ENCODE data around the gene TGM6. TPM values are rescaled to one million over a fixed set of nuclear protein-coding genes. Genes with fewer than 3 reads are reported as not detected.

The TGM6 gene
- polyA plus RNA-seq, 3 donors: not detected

- Histone ChIP-seq H3K4me3 (replicated peaks in 1 of 3; ENCODE audit: low read depth in 2 of 3, low read length in 3 of 3) (no peak overlapping the region), H3K27me3 (ENCODE audit: control insufficient read depth in 2 of 2, insufficient read depth in 2 of 2, low read length in 2 of 2) (no peaks in the 10 kb centered on the region), H3K9me3 (replicated peaks in 1 of 2; ENCODE audit: control insufficient read depth in 1 of 2, insufficient read depth in 1 of 2, low read length in 2 of 2) (no peaks in the 10 kb centered on the region), H4K20me1 (ENCODE audit: insufficient read depth, low read length) (no peaks in the 10 kb centered on the region), H3K79me2 (ENCODE audit: insufficient read depth, low read length) (no peaks in the 10 kb centered on the region), H3K4me1 (ENCODE audit: control insufficient read depth in 1 of 2, insufficient read depth in 2 of 2, low read length in 2 of 2) (peaks cover 8 to 10% of the 10 kb centered on the region in 2 donors), H3K27ac (ENCODE audit: low read depth in 1 of 2, low read length in 2 of 2) (no peak overlapping the region), H3K4me2 (replicated peaks; ENCODE audit: extremely low read depth, low read length, poor library complexity, severe bottlenecking) (no peak overlapping the region), H3K36me3 (replicated peaks in 1 of 2; ENCODE audit: control insufficient read depth in 1 of 2, insufficient read depth in 2 of 2, low read length in 2 of 2) (no peaks in the 10 kb centered on the region), H3K9ac (ENCODE audit: insufficient read depth, low read length, poor library complexity, severe bottlenecking) (no peak overlapping the region), H2AFZ (ENCODE audit: insufficient read depth, low read depth, low read length, poor library complexity, severe bottlenecking) (no peak overlapping the region)
- 100% methylated on average over 3 of the region's 6 CpGs for WGBS (ENCODE audit: insufficient coverage)
- TF ChIP-seq, protein P1, sequence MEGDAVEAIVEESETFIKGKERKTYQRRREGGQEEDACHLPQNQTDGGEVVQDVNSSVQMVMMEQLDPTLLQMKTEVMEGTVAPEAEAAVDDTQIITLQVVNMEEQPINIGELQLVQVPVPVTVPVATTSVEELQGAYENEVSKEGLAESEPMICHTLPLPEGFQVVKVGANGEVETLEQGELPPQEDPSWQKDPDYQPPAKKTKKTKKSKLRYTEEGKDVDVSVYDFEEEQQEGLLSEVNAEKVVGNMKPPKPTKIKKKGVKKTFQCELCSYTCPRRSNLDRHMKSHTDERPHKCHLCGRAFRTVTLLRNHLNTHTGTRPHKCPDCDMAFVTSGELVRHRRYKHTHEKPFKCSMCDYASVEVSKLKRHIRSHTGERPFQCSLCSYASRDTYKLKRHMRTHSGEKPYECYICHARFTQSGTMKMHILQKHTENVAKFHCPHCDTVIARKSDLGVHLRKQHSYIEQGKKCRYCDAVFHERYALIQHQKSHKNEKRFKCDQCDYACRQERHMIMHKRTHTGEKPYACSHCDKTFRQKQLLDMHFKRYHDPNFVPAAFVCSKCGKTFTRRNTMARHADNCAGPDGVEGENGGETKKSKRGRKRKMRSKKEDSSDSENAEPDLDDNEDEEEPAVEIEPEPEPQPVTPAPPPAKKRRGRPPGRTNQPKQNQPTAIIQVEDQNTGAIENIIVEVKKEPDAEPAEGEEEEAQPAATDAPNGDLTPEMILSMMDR (IDR thresholded peaks at IDR 0.05): no peak
- peak overlapping the region in 1 of 2 donors; percentile 59 for H3K4me3 Mint-ChIP-seq
- H3K27me3 Mint-ChIP-seq (ENCODE audit: low read depth in 3 of 3): peaks cover 8 to 18% (median 12%) of the 10 kb centered on the region in 3 donors
- H3K9me3 Mint-ChIP-seq: peaks cover 0 to 2% (median 0%) of the 10 kb centered on the region in 7 donors
- intact Hi-C loops (cut with micrococcal nuclease): loop anchor here in 1 of 2 donors (10.0 kb wide), 1 partner anchor 56 kb away; no protein-coding TSS in a partner anchor
- H3K27ac Mint-ChIP-seq: no peak overlapping the region
- peaks cover 10% of the 10 kb centered on the region for H3K4me1 Mint-ChIP-seq
- no peaks in the 10 kb centered on the region for H3K36me3 Mint-ChIP-seq
- DNase-seq: no peak
Observed at GRCh38 chr20:2340823-2341222, 39.9 kb upstream of the TGM6 start.

DNA sequence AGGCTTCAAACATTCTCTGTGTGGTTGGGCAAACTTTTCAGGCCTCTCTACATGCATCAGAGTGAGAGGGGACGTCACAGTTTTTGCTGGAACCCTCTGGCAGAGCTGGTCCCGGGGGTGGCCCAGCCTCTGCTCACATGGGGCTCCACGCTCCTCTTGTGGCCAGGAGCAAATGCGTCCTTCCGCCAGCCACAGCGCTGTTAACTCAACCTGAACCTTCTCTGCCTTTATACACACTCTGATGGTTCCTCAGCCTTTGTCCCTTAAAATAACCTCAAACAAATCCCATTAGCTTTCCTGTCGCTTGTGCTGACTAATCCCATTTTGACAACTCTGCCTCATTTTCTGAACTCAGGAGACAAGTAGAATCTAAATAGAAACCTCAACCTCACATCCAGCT, 39.4 kb upstream of the TGM6 start:
- Mint-ChIP-seq H3K36me3 (no peaks in the 10 kb centered on the region), H3K27ac (no peak overlapping the region), H3K9me3 (peaks cover 0 to 2% (median 0%) of the 10 kb centered on the region in 7 donors), H3K27me3 (ENCODE audit: low read depth in 3 of 3) (peaks cover 6 to 18% (median 12%) of the 10 kb centered on the region in 3 donors), H3K4me1 (peaks cover 14% of the 10 kb centered on the region), H3K4me3 (no peak overlapping the region)
- no peak overlapping the region for H3K4me2 ChIP-seq (replicated peaks; ENCODE audit: extremely low read depth, low read length, poor library complexity, severe bottlenecking)
- intact Hi-C loops (cut with micrococcal nuclease): loop anchor here in 1 of 2 donors (10.0 kb wide), 1 partner anchor 57 kb away; no protein-coding TSS in a partner anchor
- H3K9ac ChIP-seq (ENCODE audit: insufficient read depth, low read length, poor library complexity, severe bottlenecking): no peak overlapping the region
- TF ChIP-seq, protein P1 (IDR thresholded peaks at IDR 0.05): no peak
- no peaks in the 10 kb centered on the region for H3K79me2 ChIP-seq (ENCODE audit: insufficient read depth, low read length)
- no peak overlapping the region for H3K4me3 ChIP-seq (replicated peaks in 1 of 3; ENCODE audit: low read depth in 2 of 3, low read length in 3 of 3)
- H4K20me1 ChIP-seq (ENCODE audit: insufficient read depth, low read length): no peaks in the 10 kb centered on the region
- no peaks in the 10 kb centered on the region for H3K36me3 ChIP-seq (replicated peaks in 1 of 2; ENCODE audit: control insufficient read depth in 1 of 2, insufficient read depth in 2 of 2, low read length in 2 of 2)
- 95% methylated on average over 6 of the region's 7 CpGs for WGBS (ENCODE audit: insufficient coverage)
- no peak overlapping the region for H3K27ac ChIP-seq (ENCODE audit: low read depth in 1 of 2, low read length in 2 of 2)
- no peak for DNase-seq
- no peak overlapping the region for H2AFZ ChIP-seq (ENCODE audit: insufficient read depth, low read depth, low read length, poor library complexity, severe bottlenecking)
- H3K9me3 ChIP-seq (replicated peaks in 1 of 2; ENCODE audit: control insufficient read depth in 1 of 2, insufficient read depth in 1 of 2, low read length in 2 of 2): no peaks in the 10 kb centered on the region
- no peaks in the 10 kb centered on the region for H3K27me3 ChIP-seq (ENCODE audit: control insufficient read depth in 2 of 2, insufficient read depth in 2 of 2, low read length in 2 of 2)
- peaks cover 10% of the 10 kb centered on the region in 2 donors for H3K4me1 ChIP-seq (ENCODE audit: control insufficient read depth in 1 of 2, insufficient read depth in 2 of 2, low read length in 2 of 2)
